PC-3 (cell line): Measurements from ENCODE around the gene SLC38A3.

Source experiments
- CTCF ChIP-seq: fragments of 300-600 bp; sonication (generic); conservative IDR thresholded peaks from 2 replicates; pipeline ENCODE4 v1.5.1; 2017; ENCODE audit warnings: antibody characterized with exemption, low read depth, mild to moderate bottlenecking, low read length
- EZH2 ChIP-seq: fragments of 300-600 bp; sonication (generic); IDR thresholded peaks from one replicate; pipeline ENCODE4 v1.6.1; 2017; ENCODE audit warnings: antibody characterized with exemption, mild to moderate bottlenecking, low read length; ENCODE audit not compliant: unreplicated experiment

DNA sequence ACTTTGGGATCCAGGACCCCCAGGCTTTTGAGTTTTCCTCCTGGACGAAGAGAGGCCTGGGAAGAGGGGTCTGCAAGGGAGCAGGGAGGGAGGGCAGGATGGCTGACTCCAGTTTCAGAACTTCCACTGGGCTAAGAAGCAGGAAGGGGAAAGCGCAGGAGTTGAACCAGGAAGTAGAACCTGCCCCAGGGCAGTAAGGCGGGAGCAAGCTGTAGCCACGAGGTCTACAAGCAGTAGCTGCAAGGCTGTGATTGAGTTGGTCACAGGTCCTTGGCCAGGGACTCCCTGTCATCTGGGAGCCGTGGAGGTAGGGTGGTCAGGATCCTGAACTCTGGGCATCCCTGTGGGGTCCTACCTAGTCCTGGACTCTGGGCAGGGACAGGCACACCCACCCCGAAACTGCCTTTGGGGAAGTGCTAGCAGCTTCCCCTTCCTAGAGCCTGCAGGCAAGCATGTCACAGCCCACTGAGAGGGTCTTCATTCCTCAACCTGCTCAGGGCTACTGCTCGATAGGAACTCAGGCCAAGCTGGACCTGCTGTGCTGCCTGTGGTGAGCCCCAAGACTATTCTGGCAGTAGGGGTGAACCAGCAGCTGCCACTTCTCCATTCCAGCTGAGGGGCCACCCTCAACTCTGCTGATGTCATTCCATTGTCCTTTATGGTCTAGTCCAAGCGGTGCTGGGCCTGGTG, 25.2 kb downstream of the SLC38A3 start:
- TF ChIP-seq EZH2 (no peak), CTCF (no peak)
